Ovary (tissue), 3 donors: ENCODE measurements around the gene OR2A2.

Experiments used
- POLR2A ChIP-seq: fragments of 450-650 bp; IDR thresholded peaks from one replicate; pipeline ENCODE4 v1.6.1; 2017; ENCODE audit warnings: antibody characterized with exemption, mild to moderate bottlenecking, moderate library complexity
- TF ChIP-seq, protein P1 (sequence below), 3 donors: fragments of 450-650 bp in 2 of 3; fragments of 200-600 bp in 1 of 3; IDR thresholded peaks; one replicate each; pipeline versions ENCODE4 v1.5.1 to v1.8.0; 2016 to 2022; ENCODE audit warnings: antibody characterized with exemption in 3 of 3, mild to moderate bottlenecking in 1 of 3
- donor health status: DM: no; HTN: no; CAD: no.

DNA sequence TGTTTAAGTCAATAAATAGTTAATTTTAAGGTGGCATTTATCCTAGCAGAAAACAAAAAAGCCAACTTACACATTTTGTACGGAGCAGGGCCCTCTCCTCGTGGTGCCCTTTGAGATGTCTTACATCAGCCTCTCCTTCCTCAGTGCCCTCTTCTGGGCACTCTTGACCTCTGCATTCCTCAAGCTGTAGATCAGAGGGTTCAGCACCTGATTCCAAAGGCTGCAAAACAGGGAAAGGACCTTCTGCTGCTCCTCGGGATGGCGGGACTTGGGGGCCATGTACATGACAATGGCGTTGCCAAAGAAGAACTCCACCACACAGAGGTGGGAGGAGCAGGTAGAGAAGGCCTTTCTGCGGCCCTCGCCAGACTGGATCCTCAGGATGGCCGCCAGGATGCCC lies 9.0 kb downstream of the OR2A2 start:
- no peak for TF ChIP-seq POLR2A
- TF ChIP-seq, protein P1, sequence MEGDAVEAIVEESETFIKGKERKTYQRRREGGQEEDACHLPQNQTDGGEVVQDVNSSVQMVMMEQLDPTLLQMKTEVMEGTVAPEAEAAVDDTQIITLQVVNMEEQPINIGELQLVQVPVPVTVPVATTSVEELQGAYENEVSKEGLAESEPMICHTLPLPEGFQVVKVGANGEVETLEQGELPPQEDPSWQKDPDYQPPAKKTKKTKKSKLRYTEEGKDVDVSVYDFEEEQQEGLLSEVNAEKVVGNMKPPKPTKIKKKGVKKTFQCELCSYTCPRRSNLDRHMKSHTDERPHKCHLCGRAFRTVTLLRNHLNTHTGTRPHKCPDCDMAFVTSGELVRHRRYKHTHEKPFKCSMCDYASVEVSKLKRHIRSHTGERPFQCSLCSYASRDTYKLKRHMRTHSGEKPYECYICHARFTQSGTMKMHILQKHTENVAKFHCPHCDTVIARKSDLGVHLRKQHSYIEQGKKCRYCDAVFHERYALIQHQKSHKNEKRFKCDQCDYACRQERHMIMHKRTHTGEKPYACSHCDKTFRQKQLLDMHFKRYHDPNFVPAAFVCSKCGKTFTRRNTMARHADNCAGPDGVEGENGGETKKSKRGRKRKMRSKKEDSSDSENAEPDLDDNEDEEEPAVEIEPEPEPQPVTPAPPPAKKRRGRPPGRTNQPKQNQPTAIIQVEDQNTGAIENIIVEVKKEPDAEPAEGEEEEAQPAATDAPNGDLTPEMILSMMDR (IDR thresholded peaks at IDR 0.05), result no peak
